Activated T-cell treated with anti-CD3 and anti-CD28 coated beads, Interleukin-2, amount 50 U/mL, for 72 hours (primary cell): ENCODE measurements around the gene RAB40B. TPM values are rescaled to one million over a fixed set of nuclear protein-coding genes. Genes with fewer than 3 reads are reported as not detected.

Experiments used
- ATAC-seq, 2 donors: fragments of 150-1000 bp; cut with Tn5 transposase; replicated peaks in 1 of 2; 2 replicates each; pipeline ENCODE4 v1.10.0; 2021; ENCODE audit warnings: moderate library complexity in 2 of 2, mild to moderate bottlenecking in 1 of 2
- DNase-seq, 2 donors: peaks; one replicate each; pipeline ENCODE4 v3.0.0; 2021 to 2022; ENCODE audit warnings: mixed read lengths in 1 of 2
- H3K27ac Mint-ChIP-seq: one replicate; pipeline ENCODE4 v1.8.0; 2022; ENCODE audit warnings: mild to moderate bottlenecking, moderate library complexity, mixed read lengths
- H3K27me3 Mint-ChIP-seq: one replicate; pipeline ENCODE4 v1.8.0; 2022; ENCODE audit warnings: low read depth, mixed read lengths
- H3K36me3 Mint-ChIP-seq, 2 donors: one replicate each; pipeline ENCODE4 v1.8.0; 2022; ENCODE audit warnings: mixed read lengths in 2 of 2, mild to moderate bottlenecking in 1 of 2; ENCODE audit not compliant: insufficient read depth in 2 of 2
- H3K4me1 Mint-ChIP-seq: one replicate; pipeline ENCODE4 v1.8.0; 2022; ENCODE audit warnings: low read depth, mixed read lengths
- H3K4me3 Mint-ChIP-seq, 2 donors: one replicate each; pipeline ENCODE4 v1.8.0; 2022; ENCODE audit warnings: mild to moderate bottlenecking in 2 of 2, mixed read lengths in 2 of 2, moderate library complexity in 2 of 2
- H3K9me3 Mint-ChIP-seq, 2 donors: one replicate each; pipeline ENCODE4 v1.8.0; 2022; ENCODE audit warnings: mixed read lengths in 2 of 2
- total RNA-seq, 2 donors: library from RNA; stranded (reverse); gene quantifications; one replicate each; pipeline ENCODE4 v1.2.3, GENCODE V29; 2022

Gene RAB40B
- total RNA-seq, 2 donors from 2014 or later = 2.5 to 3.1 TPM

DNA sequence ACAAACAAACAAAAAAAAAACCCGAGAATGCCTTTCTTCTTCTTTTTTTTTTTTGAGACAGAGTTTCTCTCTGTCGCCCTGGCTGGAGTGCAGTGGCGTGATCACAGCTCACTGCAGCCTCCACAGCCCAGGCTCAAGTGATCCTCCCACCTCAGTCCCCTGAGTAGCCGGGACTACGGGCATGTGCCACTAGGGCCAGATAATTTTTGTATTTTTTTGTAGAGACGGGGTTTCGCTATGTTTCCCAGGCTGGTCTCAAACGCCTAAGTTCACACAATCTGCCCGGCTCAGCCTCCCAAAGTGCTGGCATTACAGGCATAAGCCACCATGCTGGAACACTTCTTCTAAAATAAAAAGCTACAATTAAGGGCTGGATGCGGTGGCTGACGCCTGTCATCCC, 33.3 kb downstream of the RAB40B start:
- Mint-ChIP-seq H3K36me3 (no peaks in the 10 kb centered on the region), H3K27me3 (no peaks in the 10 kb centered on the region), H3K9me3 (no peaks in the 10 kb centered on the region), H3K4me3 (no peak overlapping the region), H3K4me1 (peaks cover 8% of the 10 kb centered on the region), H3K27ac (no peak overlapping the region)
- ATAC-seq (no peak), DNase-seq (no peak)

DNA sequence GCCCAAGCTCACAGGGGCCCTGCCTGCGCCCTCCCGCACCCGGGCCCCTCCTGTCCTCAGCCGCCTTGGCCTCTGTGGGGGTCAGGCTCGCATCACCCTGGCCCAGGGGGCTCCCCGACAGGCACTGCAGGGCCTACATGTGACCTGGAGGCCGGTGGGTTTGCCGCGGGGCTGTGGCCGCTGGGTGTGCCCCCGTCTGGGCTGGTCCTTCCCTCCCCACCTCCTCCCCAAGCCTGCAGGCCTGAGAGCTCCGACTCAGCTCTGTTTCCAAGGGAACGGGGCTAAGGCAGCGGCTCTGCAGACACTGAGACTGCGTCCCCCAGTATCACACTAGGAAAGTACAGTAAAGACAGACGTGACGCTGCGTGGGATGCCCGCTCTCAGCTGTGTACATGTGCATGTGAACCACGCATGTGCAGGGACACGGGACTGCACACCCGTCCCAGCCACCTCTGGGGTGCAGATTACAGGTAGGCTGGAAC, 33.8 kb downstream of the RAB40B start:
- peaks cover 8% of the 10 kb centered on the region for H3K4me1 Mint-ChIP-seq
- DNase-seq (no peak), ATAC-seq (no peak)
- no peaks in the 10 kb centered on the region for H3K9me3 Mint-ChIP-seq
- H3K27ac Mint-ChIP-seq = no peak overlapping the region
- no peaks in the 10 kb centered on the region for H3K36me3 Mint-ChIP-seq
- no peaks in the 10 kb centered on the region for H3K27me3 Mint-ChIP-seq
- no peak overlapping the region for H3K4me3 Mint-ChIP-seq

DNA sequence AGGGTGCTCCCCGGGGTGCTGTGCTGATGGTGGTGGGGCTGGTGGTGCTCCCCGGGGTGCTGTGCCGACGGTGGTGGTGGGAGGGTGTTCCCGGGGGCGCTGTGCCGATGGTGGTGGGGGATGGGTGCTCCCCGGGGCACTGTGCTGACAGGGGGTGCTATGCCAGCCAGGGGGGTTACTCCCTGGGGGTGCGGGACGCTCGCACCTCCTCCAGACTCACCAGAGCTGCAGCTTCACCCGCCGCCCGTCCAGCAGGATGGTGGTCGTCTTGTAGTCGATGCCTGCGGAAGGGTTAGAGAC, 34.3 kb downstream of the RAB40B start:
- DNase-seq = no peak
- Mint-ChIP-seq H3K36me3 (no peaks in the 10 kb centered on the region), H3K27ac (no peak overlapping the region), H3K4me1 (peaks cover 8% of the 10 kb centered on the region), H3K4me3 (no peak overlapping the region), H3K27me3 (no peaks in the 10 kb centered on the region), H3K9me3 (no peaks in the 10 kb centered on the region)
- no peak for ATAC-seq

DNA sequence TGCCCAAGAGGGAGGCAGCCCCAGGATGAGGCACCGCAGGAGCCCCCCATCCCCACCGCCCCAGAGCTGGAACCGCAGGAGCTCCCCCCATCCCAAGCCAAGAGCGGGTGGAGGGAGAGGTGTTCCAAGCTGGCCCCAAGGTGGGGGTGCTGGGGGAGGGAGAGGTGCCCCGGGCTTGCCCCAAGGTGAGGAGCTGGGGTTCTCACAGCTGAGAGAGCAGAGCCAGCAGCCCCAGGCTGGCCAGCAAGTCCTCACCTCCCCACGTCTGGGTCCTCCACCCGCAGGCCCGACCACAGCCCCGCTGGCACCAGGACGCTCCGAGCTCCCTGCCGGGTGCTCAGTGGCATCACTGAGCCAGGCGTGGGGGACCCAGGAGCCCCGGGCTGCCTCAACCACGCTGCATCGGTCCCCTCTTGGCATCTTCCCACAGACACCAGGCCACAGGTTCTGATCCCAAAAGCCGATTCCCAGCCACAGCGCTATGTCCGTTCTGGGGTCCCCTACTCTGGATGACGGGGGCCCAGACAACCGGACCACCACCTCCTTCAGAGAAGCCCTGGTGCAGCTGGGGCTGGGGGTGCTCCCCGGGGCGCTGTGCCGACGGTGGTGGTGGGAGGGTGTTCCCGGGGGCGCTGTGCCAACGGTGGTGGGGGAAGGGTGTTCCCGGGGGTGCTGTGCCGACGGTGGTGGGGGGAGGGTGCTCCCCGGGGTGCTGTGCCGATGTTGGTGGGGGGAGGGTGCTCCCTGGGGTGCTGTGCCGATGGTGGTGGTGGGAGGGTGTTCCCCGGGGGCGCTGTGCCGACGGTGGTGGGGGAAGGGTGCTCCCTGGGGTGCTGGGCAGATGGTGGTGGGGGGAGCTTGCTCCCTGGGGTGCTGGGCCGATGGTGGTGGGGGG, 34.9 kb downstream of the RAB40B start:
- Mint-ChIP-seq H3K4me3 (no peak overlapping the region), H3K36me3 (no peaks in the 10 kb centered on the region), H3K4me1 (peaks cover 5% of the 10 kb centered on the region), H3K27ac (no peak overlapping the region), H3K27me3 (no peaks in the 10 kb centered on the region), H3K9me3 (no peaks in the 10 kb centered on the region)
- ATAC-seq (no peak), DNase-seq (no peak)

DNA sequence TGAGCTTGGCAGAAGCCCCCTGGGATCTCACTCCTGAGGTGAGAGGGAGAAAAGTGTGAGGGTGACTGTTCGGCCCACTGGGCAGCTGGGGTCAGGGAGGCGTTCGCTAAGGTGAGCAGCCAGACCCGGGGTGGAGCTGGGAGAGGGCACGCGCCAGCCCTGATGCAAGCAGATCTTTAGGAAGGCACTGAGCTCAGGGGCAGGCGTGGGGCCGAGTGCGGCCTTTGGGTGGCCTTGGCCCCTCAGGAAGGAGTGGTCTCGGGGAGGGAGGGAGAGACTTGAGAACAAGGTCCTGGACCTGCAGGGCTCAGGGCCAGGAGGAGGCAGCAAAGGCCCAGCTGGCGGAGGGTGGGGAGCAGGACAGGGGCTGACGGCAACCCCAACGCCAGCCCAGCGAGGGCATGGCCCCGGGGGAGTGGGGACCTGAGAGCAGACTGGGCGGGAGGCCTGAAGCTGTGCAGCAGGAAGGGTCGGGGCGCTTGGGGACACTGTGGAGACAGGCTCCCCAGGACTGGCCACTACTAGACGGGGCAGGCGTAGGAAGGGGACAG, 35.7 kb downstream of the RAB40B start:
- Mint-ChIP-seq H3K9me3 (no peaks in the 10 kb centered on the region), H3K27me3 (no peaks in the 10 kb centered on the region), H3K27ac (no peak overlapping the region), H3K36me3 (no peaks in the 10 kb centered on the region), H3K4me1 (no peaks in the 10 kb centered on the region), H3K4me3 (no peak overlapping the region)
- DNase-seq (no peak), ATAC-seq (no peak)

DNA sequence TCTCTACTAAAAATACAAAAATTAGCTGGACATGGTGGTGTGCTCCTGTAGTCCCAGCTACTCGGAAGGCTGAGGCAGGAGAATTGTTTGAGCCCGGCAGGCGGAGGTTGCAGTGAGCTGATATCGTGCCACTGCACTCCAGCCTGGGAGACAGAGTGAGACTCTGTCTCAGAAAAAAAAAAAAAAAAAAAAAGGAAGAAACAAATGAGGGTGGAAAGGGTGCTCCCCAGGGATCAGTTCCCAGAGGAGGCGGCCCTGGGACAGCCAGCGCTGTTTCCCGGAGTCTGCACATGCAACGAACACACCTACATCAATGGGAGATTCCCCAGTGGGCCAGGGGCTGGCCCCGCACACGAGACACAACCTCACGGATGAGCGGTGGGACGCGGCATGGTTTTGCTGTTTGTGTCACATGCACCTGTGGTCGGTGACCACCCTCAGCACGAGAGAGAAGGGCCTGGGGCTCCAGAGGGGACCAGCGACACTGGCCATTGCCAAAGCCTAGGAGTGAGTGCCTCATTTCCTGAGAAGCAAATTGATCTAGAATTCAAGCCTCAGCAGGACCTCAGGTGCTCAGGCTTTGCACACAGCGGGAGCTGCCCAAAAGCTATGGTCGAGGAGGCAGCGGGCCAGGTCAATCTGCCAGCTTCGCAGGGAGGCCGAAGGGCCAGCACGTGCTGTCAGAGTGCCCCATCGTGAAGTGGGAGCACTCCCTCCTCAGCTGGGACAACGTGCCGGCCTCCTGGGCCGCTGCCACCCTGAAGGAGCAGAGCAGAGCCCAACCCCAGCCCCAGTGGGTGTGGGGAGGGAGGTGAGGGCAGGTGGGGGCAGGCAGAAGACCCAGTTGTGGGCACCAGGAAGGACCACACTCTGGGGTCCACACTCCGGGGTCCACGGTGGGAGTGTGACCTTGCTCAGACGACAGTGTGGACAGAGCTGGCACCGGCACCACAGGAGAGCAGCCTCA, 36.5 kb downstream of the RAB40B start:
- Mint-ChIP-seq H3K27me3 (no peaks in the 10 kb centered on the region), H3K4me3 (no peak overlapping the region), H3K36me3 (no peaks in the 10 kb centered on the region), H3K4me1 (no peaks in the 10 kb centered on the region), H3K9me3 (no peaks in the 10 kb centered on the region), H3K27ac (no peak overlapping the region)
- no peak for DNase-seq
- ATAC-seq = no peak

DNA sequence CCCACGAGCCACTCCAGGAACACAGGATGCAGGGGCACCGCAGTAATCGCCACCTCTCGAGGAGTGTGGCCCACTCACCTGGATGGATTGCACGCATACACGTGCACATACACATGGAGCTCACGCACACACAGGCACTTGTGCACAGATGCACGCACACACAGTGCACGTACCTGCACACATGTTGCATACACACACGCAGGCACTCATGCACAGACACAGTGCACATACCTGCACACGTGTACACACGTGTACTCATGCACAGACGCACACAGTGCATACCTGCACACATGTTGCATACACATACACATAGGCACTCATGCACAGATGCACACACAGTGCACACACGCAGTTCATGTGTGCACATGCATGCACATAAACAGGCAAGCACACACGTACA, 38.6 kb downstream of the RAB40B start:
- DNase-seq = no peak
- H3K9me3 Mint-ChIP-seq = no peaks in the 10 kb centered on the region
- H3K4me1 Mint-ChIP-seq = no peaks in the 10 kb centered on the region
- no peaks in the 10 kb centered on the region for H3K27me3 Mint-ChIP-seq
- no peak overlapping the region for H3K4me3 Mint-ChIP-seq
- no peak for ATAC-seq
- no peaks in the 10 kb centered on the region for H3K36me3 Mint-ChIP-seq
- no peak overlapping the region for H3K27ac Mint-ChIP-seq

DNA sequence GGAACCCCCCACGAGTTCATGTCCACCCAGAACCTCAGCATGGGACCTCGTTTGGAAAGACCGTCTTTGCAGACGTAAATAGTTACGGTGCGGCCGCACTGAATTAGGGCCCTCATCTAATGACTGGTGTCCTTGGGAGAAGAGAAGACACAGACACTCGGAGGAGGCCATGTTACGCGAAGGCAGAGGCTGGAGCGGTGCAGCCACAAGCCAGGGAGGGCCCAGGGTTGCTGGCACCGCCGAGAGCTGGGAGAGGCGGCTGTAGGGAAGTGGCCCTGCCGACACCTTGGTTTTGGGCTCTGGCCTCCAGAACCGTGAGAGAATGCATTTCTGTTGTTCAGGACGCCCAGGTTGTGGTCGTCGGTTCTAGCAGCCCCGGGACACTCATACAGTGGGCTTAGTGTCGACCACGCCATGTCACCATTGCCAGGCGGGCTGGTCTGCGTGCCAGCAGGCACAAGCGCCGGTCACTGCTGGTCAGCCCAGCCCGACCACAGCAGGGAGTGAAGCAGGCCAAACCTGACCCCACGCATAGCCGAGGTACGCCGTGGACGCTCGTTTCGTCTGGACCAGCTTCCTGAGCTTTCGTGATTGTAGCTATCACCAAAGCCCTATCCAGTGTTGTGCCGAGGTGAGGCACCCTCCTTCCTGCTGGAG, 39.6 kb downstream of the RAB40B start:
- no peak for DNase-seq
- ATAC-seq = no peak
- no peak overlapping the region for H3K27ac Mint-ChIP-seq
- H3K4me1 Mint-ChIP-seq = no peaks in the 10 kb centered on the region
- H3K4me3 Mint-ChIP-seq = no peak overlapping the region
- no peaks in the 10 kb centered on the region for H3K27me3 Mint-ChIP-seq
- no peaks in the 10 kb centered on the region for H3K36me3 Mint-ChIP-seq
- H3K9me3 Mint-ChIP-seq = no peaks in the 10 kb centered on the region

DNA sequence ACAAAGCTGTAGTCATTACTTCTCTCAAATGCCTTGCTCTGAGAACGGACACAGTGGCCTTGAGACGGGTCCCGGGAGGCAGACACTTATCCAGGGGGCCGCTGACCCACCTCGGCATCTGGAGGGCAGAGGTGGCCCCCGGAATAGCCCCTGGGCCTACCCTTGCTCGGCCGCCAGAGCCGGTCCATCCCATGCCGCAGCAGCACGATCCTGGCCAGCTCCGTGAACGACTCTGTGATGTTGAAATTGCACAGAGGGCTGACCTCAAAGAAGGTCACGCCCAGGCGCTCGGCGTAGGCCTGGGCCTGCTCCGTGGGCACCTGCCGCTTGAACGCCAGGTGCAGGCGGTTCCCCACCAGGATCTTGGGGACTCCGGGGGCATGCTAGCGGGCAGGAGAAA, 40.2 kb downstream of the RAB40B start:
- H3K9me3 Mint-ChIP-seq = no peaks in the 10 kb centered on the region
- H3K4me1 Mint-ChIP-seq = no peaks in the 10 kb centered on the region
- H3K36me3 Mint-ChIP-seq = no peaks in the 10 kb centered on the region
- no peak overlapping the region for H3K4me3 Mint-ChIP-seq
- ATAC-seq = no peak
- no peaks in the 10 kb centered on the region for H3K27me3 Mint-ChIP-seq
- H3K27ac Mint-ChIP-seq = no peak overlapping the region
- DNase-seq = no peak

DNA sequence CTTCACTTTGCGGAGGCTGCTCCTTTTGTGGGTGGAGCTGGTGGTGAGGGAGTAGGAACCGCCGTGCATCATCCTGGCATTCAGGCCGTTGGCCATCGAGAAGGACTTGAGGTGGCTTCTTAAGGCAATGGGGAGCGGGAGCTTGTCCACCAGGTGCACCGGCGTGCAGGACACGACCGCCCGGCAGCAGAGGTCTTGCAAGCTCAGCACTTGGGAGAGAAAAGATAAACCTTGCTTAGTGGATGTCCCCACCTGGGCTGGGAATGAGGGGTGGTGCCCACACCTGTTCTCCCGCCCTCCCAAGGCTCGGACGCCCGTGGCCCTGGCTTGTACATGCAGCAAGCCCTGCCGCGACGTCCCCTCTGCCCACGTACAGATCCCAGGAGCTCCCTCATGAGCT, 40.6 kb downstream of the RAB40B start:
- no peak overlapping the region for H3K27ac Mint-ChIP-seq
- no peaks in the 10 kb centered on the region for H3K9me3 Mint-ChIP-seq
- DNase-seq (no peak), ATAC-seq (no peak)
- no peaks in the 10 kb centered on the region for H3K36me3 Mint-ChIP-seq
- no peak overlapping the region for H3K4me3 Mint-ChIP-seq
- H3K4me1 Mint-ChIP-seq = no peaks in the 10 kb centered on the region
- no peaks in the 10 kb centered on the region for H3K27me3 Mint-ChIP-seq

DNA sequence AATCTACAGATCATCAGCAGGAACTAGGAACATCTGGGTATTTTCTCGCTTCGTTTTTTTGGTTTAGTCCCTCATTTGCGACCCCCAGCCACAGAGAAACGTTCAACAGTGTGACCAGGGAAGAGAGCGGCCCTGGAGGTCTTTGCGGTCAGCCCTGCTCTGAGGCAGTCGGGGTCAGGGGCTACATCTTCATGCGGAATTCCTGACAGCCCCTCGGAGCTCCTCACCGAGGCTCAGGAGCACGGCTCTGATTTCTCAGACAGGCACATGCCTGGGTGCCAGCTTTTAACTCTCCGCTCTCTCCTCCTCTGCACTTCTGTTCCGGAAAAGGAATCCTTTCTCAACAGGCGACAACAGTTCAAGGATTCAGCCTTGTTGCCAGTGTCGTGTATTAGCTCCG, 42.2 kb downstream of the RAB40B start:
- Mint-ChIP-seq H3K27me3 (no peaks in the 10 kb centered on the region), H3K4me3 (no peak overlapping the region), H3K4me1 (no peaks in the 10 kb centered on the region), H3K36me3 (no peaks in the 10 kb centered on the region), H3K9me3 (no peaks in the 10 kb centered on the region), H3K27ac (no peak overlapping the region)
- ATAC-seq = no peak
- DNase-seq = no peak

DNA sequence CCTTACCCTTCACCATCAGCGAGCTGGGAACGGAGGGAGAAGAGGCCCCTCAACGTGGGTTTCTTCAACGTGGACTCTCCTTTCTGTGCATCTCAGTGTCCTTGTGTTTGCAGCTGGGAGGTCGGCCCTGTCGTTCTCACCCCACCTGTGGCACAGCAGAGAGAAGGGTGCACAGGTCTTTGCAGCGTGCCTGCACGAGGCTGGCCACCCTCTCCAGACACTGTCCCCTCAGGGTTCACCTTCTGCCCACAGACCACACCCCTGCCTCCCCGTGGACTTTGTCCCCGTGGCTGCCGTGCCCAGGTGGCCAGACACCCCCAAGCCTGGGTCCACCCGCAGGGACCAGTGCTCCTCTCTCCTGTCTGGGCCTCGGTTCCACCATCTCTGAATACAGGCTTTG, 43.0 kb downstream of the RAB40B start:
- Mint-ChIP-seq H3K4me3 (no peak overlapping the region), H3K27ac (no peak overlapping the region), H3K4me1 (no peaks in the 10 kb centered on the region), H3K36me3 (no peaks in the 10 kb centered on the region), H3K27me3 (no peaks in the 10 kb centered on the region), H3K9me3 (no peaks in the 10 kb centered on the region)
- DNase-seq (no peak), ATAC-seq (no peak)

DNA sequence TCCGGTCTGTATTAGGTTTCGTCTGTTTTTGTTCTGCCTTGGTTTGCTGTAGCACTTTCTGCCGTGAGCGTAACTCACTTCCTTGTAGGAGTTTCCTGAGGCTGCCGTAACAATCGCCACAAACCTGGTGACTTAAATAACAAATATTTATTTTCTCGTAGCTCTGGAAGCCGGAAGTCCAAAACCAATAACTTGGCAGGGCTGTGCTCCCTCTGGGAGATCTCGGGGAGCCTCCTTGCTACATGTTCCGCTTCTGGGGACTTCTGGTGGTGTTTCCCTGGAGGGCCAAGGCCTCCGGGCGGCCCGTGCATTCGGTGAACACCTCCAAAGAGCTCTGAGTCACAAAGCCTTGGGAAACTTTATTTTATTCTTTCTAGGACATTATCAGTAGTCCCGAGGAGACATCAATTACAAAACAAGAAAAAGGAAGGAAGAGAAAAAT, 43.4 kb downstream of the RAB40B start:
- Mint-ChIP-seq H3K4me1 (peaks cover under 1% of the 10 kb centered on the region), H3K9me3 (no peaks in the 10 kb centered on the region), H3K27ac (no peak overlapping the region), H3K36me3 (no peaks in the 10 kb centered on the region), H3K27me3 (no peaks in the 10 kb centered on the region), H3K4me3 (no peak overlapping the region)
- no peak for ATAC-seq
- no peak for DNase-seq
